HG03378 (cell line): ENCODE results near the gene IL17D.
"Not testable (repeated sequence)": the region's sequence is repeated elsewhere in the genome, so short reads cannot be mapped to it uniquely, and the experiment has no call there.

Source experiments
- ATAC-seq: cut with Tn5 transposase; IDR thresholded peaks from one replicate; pipeline ENCODE4 v1.9.1; 2021; ENCODE audit warnings: mild to moderate bottlenecking, moderate library complexity; ENCODE audit not compliant: unreplicated experiment

Gene IL17D, protein sequence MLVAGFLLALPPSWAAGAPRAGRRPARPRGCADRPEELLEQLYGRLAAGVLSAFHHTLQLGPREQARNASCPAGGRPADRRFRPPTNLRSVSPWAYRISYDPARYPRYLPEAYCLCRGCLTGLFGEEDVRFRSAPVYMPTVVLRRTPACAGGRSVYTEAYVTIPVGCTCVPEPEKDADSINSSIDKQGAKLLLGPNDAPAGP

DNA sequence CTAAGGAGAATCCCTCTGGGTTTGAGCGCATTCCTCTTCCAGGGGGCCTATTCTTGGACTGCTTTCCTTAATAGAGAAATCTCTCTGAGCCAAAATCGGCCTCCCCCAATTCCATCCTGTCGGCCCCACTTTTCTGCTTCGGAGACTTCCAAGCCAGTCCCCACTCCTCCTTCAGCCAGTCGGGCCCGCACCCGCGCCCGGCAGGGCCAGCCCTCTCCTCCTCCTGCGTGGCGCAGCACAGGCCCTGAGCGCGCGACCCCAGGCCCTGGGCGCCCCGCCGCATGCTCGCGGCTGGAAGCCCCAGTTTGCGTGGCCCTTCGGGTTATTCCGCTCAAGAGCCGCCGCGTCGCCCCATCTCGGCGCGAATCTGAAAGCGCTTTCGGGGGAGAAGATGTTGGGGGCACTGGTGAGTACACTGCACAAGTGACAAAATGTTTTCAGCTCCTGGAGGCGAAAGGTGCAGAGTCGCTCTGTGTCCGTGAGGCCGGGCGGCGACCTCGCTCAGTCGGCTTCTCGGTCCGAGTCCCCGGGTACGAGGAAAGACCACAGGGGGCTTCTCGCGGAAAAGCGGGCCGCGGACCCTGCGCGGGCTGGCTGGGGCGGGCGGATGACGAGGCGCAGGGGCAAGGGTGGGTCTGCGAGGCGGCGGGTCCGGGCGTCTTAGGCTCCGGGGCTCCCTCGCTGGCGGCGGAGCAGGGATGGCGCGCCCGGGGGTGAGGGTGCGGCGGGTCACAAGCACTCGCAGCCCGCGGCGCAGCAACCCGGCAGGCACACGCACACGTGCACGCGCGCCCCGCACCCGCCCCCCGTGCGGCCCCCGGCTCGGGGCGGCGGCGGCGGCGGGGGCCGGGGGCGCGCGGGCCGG is at the start of gene IL17D:
Gene IL17D (plus strand): TSS at position 785 of the 865 bp plus-strand sequence. CDS start 303 bp downstream, outside the sequence.
- peak; percentile 3 for ATAC-seq

DNA sequence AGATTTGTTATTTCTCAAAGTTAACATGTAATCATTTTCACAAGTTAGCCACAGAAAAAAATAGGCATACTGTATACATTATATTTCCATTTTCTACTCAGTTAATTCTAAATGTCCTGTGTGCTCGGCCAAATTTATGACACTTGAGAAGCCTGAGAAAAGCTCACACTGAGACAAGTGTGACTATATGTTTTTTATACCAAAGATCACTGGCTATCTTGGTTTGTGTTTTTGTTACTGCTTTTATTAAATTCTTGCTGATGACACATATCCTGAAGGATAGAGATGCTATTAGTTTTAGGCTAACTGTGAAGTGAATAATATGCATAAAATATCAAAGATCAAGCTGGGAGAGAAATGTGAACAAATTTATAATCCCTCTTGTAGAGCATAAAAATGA is 49.3 kb upstream of the IL17D start:
- ATAC-seq: no peak

DNA sequence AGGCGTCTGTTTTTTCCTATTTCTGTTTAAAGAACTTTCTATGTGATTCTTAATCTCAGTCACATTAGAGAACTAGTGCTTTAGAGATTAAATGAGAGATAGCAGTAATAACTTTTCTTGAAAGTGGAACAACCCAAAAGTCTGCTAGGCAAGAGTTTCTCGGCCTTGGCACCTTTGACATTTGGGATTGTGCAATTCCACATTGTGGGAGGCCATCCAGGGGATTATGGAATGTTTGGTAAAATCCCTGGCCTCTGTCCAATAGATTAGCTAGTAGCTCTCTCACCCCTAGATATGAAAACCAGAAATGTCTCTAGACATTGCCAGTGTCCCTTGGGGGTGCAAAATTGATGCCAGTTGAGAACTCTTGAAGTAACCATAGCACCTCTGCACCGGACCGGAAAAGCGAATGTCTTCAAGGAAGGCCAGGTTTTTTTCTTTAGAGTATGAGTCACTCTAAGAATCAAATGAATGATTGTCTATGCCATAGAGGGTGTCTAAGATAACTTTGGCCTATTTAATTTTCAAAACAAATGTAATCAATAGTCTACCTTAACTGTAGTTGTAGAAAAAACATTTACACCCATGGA is 45.0 kb upstream of the IL17D start:
- ATAC-seq: no peak

DNA sequence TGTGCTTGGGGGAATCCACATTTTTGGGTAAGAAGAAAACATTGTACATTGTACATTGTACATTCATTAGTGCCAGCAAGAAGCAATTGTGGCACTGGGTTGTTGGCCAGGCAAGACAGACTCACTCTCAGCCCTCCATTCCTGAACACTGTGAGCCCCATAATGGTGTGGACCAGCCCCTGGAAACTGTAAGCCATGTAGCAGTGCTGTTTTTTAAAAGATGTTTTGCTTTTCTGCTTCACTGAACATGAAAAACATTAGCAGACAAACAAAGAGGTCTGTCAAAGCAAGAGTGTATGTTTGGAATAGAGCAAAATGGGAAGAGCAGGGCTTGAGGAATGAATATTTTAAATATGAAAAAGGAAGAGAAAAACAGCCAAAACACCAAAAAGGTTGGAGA is 39.1 kb upstream of the IL17D start:
- no peak for ATAC-seq

DNA sequence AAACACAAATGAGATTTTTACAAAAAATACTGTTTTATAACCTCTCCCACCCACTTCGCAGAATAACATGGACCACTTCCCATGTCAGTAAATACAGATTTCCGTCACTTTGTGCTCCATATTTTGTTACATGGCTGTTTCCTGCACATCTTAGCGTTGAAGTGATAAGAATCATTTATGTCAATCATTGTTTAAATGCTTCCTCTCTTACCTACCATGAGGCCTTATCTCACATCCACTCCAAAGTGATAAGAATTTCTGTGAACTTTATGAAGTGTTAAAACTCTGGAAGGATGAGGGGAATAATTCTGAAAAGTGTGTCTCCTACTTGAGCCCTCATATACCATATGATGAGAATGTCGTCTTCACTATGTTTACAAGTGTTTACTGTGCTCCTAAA is 36.6 kb upstream of the IL17D start:
- no peak for ATAC-seq

DNA sequence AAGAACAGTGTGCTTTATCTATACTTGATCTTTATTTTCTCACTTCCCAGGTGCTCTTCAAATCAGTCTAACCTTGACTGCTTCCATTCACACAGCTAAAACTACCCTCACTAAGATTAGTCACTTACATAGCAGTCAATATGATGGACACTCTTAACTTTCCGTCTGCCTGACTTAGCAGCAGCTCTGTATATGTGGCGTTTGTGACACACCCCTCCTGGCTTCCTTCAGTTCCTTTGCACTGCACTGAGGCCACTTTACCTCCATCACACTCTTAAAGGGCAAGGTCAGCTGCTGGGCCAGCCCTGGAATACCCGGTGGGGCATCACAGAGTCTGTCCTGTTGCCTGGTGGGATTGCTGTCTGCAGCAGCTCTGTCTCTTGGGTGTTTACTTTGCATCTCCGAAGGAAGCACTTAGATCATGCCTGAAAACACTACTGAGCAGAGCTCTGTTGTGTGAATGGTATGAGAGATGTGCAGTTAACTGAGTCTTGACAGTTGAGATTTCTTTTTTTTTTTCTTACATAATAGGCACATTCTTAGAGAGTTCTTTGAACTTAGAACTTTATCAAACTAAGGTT is 35.6 kb upstream of the IL17D start:
- no peak for ATAC-seq

DNA sequence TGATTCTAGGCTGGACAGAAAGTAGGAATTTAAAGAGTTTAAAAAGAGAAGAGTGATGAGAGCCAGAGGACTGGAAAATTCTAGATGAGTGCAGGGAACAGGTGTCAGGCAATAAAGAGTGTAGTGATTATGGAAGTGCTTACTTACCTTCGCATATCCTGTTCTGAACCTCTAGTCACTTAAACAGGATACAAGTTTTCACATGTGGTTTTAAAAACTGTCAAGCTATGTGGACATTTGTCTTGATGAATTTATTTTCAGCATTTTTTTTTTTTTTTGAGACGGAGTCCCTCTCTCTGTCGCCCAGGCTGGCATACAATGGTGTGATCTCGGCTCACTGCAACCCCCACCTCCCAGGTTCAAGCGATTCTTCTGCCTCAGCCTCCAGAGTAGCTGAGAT is 34.3 kb upstream of the IL17D start:
- no peak for ATAC-seq

DNA sequence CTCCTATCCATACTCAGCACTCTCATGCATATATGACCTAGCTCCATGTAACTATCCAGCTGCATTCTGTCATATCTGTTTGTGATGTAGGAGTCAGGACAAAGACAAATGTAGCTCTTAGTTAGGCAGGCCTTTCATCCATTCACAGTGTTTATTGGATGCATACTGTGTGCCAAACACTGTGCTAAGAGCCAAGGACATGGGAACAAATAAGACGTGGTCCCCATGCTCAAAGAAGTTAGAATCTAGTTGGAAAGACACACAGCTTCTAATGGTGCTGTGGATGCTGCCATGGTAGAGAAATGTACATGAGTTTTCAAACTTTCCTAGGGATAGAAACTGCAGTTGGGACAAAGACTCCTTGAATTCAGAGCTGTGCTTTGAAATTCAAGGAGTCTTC is 31.7 kb upstream of the IL17D start:
- ATAC-seq: no peak

DNA sequence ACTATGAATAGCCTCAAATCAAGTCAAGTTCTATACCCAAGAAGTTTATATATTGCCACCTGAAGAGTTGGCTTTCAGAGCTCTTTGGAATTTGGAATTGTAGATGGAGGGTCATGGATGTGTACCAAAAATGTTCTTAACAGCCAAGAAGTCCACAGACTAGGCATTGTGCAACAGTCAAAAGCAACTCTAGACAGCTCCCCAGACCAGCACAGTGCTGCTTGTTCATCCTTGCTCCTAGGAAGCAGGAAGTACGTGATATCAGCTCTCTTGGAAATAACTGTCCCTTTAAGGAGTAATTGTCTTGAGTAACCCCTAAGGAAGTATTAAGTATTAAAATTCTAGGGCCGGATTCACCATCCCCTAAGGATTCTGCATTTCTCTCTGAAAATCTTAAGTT is 30.7 kb upstream of the IL17D start:
- no peak for ATAC-seq

DNA sequence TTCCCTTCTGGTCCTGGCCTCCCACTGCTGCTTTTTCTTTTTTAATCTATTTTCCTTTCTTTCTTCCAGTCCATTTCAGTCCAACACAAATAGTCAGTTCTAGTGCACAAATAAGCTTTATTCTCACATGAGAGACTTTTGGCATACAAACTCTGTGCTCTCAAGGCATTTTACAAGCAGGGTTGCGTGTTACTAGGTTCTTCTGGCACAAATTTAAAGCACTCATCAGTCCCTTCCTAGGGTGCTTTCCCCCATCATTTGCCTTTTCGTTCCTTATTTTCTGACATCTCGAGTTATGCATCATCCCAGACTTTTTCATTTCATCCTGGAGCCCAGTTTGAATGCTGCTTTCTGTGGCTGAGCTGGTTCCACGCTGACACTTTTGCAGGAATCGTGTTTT is 29.8 kb upstream of the IL17D start:
- ATAC-seq: no peak

DNA sequence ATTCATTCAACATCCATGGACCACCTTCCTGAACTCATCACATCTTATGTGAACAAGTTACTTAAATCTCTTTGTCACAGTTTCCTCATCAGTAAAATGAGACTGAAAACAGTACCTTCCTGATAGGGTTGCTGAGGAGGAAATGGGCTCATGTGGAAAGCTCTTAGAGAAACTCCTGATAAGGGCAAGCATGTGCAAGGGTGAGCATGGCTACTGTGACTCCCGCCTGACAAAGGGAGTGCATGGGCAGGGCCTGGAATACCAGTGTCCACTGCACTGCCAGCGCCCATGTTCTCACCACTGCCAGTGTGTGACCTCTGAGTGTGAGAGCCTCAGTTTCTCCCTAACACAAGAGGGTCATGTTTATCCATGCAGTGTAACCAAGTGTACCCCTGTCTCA is 27.3 kb upstream of the IL17D start:
- no peak for ATAC-seq

DNA sequence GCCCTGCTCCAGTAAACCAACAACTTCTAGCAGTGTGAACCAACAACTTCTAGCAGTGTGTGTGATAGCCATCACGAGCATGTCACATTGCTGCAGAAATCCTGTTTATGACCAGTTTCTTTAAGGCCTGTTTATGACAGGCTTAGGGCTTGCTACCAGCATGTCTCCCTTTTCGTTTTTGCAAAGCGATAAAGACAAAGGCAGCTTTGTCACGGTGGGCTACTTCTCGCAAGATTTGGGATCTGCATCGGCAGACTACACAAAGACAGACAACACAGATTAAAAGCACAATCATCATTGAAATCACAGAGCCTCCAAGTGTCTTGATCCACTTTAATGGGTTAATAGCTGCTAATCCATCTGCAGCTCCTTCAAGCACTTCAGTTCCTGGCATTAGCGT is 24.9 kb upstream of the IL17D start:
- ATAC-seq: not testable (repeated sequence)

DNA sequence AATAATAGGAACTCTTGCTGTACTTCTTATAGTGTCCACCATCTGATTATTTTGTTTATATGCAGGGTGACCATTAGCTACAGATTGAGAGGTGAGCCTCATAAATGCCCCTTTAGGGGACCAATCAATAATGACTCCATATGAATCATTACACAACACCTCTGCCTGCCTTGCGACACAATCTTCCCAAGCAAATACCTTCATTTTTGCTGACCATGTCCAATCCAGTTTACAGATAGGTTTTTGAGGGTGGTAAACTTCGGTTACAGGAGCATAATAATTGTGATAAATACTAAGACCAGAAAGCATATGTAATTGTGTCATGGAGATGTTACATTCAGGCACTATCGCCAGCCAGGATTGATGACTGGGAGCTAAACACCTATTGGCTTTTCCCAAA is 23.6 kb upstream of the IL17D start:
- no peak for ATAC-seq

DNA sequence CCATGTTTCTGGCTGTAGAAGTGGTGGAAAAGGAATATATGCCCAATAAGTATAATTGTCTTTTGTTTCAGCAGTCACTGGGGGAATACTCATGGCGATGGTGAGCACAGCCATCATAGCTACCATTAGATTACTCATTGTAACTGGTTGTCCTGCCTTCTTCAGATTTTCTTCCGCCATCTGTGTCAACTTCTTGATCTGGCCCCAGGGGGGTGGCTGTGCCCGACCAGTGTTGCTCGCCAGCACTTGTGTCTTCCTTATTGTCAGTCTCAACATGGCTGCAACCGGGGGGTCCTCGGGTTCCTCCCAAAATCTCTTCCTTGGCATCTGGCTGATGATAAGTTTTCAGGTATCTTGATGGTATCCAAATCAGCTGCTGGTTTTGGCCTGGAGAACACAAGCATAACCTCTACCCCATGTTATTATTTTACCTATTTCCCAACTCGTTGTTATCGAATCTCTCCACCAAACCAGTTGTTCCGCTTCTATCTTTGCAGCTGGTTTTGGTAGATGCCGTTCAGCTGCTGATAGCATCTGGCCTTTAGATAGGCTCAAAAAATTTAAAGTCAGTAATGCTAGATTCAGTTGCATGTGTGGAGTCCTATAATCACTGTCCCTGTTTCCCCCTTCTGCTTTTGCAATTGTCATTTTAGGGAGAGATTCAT is 23.0 kb upstream of the IL17D start:
- no peak for ATAC-seq

DNA sequence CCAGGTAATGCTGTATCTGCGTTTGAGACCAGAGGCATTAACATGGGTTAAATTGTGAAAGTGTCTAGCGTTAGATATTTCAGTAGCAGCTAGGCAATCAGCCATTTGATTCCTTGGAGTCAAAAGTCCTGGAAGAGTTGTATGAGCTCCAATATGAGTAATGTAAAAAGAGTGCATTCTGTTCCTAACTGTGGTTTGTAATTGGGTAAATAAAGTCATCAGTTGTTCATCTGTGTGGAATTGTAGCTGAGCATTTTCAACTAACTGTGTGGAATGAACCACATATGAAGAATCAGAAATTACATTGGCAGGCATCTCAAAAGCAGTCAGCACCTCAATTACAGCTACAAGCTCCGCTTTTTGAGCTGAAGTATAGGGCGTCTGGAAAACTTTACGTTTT is 22.0 kb upstream of the IL17D start:
- ATAC-seq: not testable (repeated sequence)

DNA sequence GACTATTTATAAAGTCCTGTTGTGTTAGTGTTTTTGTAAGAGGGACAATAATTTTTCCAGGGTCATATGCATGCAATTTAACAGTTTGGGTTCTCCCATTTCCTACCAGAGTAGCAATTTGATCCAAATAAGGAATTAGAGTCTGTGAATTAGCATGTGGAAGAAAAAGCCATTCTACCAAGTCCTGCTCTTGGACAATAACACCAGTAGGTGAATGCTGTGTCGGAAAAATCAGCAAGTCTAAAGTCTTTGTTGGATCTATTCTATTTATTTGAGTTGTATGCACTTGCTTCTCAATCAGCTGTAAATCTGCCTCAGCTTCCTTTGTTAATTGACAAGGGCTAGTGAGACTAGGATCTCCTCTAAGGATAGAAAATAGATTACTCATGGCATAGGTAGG is 21.4 kb upstream of the IL17D start:
- no peak for ATAC-seq

DNA sequence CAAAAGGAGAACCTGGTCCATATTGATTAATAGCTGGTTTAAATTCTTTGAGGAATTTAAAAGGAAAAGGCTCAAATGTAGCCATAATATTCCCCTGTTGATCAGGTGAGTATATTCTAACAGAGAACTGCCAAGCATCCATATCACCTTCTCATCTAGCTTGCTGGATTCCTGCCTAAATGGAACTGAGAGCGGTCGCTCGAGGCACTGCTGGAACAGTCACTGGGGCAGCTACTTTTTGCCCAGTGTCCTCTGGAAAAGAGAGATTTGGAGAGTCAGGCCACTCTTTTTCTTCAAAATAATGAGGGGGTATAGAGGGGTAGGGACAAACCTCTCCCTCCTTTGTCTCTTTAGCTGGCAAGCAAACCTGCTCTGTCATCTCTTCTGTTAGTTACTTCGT is 19.5 kb upstream of the IL17D start:
- ATAC-seq: no peak

DNA sequence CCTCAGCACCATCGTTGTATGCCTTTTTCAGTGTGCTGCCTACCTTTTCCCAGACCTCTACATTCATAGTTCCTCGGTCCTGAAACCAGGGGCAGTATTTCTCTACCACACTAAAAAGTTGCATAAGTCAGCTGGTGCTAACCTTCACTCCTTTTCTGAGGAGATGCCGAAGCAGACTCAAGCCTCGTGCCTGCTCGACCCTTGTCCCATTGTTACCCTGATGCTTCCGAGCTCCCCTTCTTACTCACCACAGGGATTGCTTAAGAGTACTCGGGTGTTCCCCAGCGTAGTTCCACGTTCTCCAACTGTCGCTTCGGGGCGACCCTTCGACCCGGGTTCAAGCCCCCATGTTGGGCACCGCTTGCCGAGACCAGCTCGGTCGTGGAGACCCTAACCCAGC is 19.0 kb upstream of the IL17D start:
- ATAC-seq: no peak

DNA sequence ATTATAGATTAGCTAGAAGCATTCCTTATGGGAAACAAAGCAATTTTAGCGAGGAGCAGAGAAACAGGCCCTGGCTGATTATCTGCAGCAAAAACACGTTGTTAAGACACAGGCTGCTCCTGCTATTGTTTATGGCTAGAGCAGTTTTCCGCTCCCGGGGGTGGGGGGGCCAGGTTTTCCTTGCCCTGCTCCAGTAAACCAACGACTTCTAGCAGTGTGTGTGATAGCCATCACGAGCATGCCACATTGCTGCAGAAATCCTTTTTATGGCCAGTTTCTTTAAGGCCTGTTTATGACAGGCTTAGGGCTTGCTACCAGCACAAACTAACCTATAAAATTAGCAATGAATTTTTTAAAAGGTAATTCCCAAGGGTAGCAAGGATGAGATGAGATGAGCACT is 18.4 kb upstream of the IL17D start:
- ATAC-seq: no peak

DNA sequence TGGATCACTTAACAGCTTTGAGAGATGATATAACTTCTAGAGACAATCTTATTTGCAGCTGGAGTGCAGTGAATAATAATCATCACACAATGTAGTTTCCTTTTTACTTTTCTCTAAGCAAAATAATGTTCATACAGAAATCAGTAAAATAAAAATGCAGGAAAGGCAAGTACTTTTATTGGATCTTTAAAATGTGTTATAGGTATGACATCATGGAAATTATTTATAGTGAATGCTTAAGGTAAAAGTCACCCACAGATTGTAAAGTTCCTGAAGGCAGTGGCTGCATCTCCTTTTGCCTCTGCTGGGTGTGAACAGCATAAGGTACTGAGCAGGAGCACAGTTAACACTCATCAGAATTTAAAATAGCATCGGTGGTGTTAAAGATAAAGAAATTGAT is 17.3 kb upstream of the IL17D start:
- ATAC-seq: no peak

DNA sequence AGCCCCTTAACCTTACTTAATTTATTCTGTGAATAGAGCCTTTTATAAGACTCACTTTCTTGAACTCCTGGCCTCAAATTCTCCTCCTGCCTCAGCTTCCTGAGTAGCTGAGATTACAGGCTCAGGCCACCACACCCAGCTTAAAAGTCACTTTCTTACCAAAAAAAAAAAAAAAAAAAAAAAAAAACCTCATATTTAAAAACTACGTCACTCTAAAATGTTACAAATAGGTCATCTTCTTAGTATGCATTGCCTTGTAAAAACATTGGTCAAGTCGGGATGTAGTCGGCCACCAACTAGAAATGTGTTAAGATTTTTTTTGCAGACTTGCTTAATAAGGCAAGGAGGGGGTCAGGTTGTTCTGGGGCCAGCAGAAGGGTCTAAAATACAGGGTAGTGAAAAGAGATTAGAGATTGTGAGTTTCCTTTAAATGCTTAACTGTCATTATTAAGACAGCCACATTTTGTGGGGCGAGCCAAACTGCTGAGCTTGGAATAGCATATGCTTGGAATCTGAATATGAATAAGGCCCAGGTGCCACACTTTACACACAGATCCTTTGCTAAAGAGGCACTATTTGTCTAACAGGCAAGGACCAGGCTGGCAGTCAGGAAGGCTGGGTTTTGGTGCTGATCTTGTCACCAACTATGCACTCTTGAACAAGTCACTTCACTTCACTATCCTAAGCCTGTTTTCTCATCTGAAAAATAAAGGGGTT is 16.5 kb upstream of the IL17D start:
- ATAC-seq: no peak
